ENCODE measurements around the gene MYBBP1A.

The MYBBP1A gene

DNA sequence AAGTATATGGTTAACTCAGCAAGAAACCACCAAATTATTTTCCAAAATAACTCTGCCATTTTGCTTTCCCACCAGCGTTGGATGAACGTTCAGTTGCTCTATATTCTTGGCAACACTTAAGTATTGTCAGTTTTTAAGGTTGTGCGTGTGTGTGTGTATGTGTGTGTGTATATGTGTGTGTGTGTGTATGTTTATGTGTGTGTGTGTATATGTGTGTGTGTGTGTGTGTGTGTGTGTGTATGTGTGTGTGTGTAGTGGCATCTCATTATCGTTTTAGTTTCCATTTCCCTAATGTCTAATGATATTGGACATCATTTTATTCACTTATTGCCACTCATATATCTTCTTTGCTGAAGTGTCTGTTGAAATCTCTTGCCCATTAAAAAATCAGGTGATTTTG is 17.9 kb upstream of the MYBBP1A start:
- Histone ChIP-seq H3K79me2 (ENCODE audit: control insufficient read depth, low read length) (no peaks in the 10 kb centered on the region), H3K36me3 (ENCODE audit: control insufficient read depth, low read length) (no peaks in the 10 kb centered on the region), H3K9me3 (ENCODE audit: control insufficient read depth, insufficient read depth, low read length) (no peaks in the 10 kb centered on the region), H3K9me2 (replicated peaks; ENCODE audit: control insufficient read depth, low read length) (no peaks in the 10 kb centered on the region), H4K20me1 (ENCODE audit: control insufficient read depth, insufficient read depth, low read depth, low read length) (no peaks in the 10 kb centered on the region), H3K27me3 (ENCODE audit: control insufficient read depth, low read length) (peaks cover 18% of the 10 kb centered on the region), H3F3A (ENCODE audit: control insufficient read depth, insufficient read depth) (no peaks in the 10 kb centered on the region), H3K4me1 (ENCODE audit: control insufficient read depth, low read length) (0 out of 2 replicates have a peak, but pooled peaks cover 4% of the 10 kb centered on the region), H3K4me2 (ENCODE audit: low read length) (no peak overlapping the region), H3K4me3 (ENCODE audit: low read length) (no peak overlapping the region), H3K27ac (ENCODE audit: low read depth, low read length) (no peak overlapping the region)
- TF ChIP-seq EZH2phosphoT487 (IDR thresholded peaks at IDR 0.05; ENCODE audit: borderline replicate concordance, low read length) = no peak
- TF ChIP-seq, protein P1, sequence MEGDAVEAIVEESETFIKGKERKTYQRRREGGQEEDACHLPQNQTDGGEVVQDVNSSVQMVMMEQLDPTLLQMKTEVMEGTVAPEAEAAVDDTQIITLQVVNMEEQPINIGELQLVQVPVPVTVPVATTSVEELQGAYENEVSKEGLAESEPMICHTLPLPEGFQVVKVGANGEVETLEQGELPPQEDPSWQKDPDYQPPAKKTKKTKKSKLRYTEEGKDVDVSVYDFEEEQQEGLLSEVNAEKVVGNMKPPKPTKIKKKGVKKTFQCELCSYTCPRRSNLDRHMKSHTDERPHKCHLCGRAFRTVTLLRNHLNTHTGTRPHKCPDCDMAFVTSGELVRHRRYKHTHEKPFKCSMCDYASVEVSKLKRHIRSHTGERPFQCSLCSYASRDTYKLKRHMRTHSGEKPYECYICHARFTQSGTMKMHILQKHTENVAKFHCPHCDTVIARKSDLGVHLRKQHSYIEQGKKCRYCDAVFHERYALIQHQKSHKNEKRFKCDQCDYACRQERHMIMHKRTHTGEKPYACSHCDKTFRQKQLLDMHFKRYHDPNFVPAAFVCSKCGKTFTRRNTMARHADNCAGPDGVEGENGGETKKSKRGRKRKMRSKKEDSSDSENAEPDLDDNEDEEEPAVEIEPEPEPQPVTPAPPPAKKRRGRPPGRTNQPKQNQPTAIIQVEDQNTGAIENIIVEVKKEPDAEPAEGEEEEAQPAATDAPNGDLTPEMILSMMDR (IDR thresholded peaks at IDR 0.05; ENCODE audit: low read depth, low read length, poor library complexity, severe bottlenecking) = no peak

DNA sequence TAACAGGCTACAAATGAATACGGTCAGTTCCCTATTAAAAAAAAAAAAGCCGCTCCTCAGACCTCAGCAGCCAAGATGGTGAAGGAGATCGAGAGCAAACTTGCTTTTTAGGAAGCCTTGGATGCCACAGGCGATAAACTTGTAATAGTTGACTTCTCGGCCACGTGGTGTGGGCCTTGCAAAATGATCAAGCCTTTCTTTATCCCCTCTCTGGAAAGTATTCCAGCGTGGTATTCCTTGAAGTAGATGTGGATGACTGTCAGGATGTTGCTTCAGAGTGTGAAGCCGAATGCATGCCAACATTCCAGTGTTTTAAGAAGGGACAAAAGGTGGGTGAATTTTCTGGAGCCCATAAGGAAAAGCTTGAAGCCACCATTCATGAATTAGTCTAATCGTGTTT is 16.9 kb upstream of the MYBBP1A start:
- no peaks in the 10 kb centered on the region for H3K36me3 ChIP-seq (ENCODE audit: control insufficient read depth, low read length)
- no peak for TF ChIP-seq EZH2phosphoT487 (IDR thresholded peaks at IDR 0.05; ENCODE audit: borderline replicate concordance, low read length)
- TF ChIP-seq, protein P1 (IDR thresholded peaks at IDR 0.05; ENCODE audit: low read depth, low read length, poor library complexity, severe bottlenecking) = no peak
- no peaks in the 10 kb centered on the region for H3F3A ChIP-seq (ENCODE audit: control insufficient read depth, insufficient read depth)
- H3K79me2 ChIP-seq (ENCODE audit: control insufficient read depth, low read length) = no peaks in the 10 kb centered on the region
- H3K27me3 ChIP-seq (ENCODE audit: control insufficient read depth, low read length) = peaks cover 18% of the 10 kb centered on the region
- no peaks in the 10 kb centered on the region for H3K9me2 ChIP-seq (replicated peaks; ENCODE audit: control insufficient read depth, low read length)
- no peaks in the 10 kb centered on the region for H3K9me3 ChIP-seq (ENCODE audit: control insufficient read depth, insufficient read depth, low read length)
- no peak overlapping the region for H3K4me2 ChIP-seq (ENCODE audit: low read length)
- H3K27ac ChIP-seq (ENCODE audit: low read depth, low read length) = no peak overlapping the region
- no peak overlapping the region for H3K4me3 ChIP-seq (ENCODE audit: low read length)
- 0 out of 2 replicates have a peak, but pooled peaks cover 4% of the 10 kb centered on the region for H3K4me1 ChIP-seq (ENCODE audit: control insufficient read depth, low read length)
- no peaks in the 10 kb centered on the region for H4K20me1 ChIP-seq (ENCODE audit: control insufficient read depth, insufficient read depth, low read depth, low read length)

DNA sequence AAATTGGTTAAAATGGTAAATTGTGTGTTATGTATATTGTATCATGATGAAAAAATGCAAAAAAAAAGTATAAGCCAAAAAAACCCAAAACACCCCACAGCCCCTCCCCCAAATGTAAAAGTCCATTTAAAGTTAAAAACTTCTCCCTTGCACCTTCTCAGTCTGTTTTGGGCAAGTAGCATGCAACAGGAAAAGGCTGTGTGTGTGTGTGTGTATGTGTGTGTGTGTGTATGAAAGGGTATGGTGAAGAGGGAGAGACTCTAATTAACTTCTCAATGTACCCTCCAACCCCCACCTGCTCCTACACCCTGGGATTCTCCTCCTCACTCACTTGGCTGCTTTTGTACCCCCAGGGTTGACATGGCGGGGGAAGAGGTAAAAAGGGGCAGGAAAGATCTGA is 14.4 kb upstream of the MYBBP1A start:
- TF ChIP-seq EZH2phosphoT487 (IDR thresholded peaks at IDR 0.05; ENCODE audit: borderline replicate concordance, low read length) = no peak
- TF ChIP-seq, protein P1 (IDR thresholded peaks at IDR 0.05; ENCODE audit: low read depth, low read length, poor library complexity, severe bottlenecking) = no peak
- Histone ChIP-seq H3K4me2 (ENCODE audit: low read length) (no peak overlapping the region), H3K4me3 (ENCODE audit: low read length) (no peak overlapping the region), H3K4me1 (ENCODE audit: control insufficient read depth, low read length) (peaks cover 13% of the 10 kb centered on the region), H3K79me2 (ENCODE audit: control insufficient read depth, low read length) (no peaks in the 10 kb centered on the region), H3K27ac (ENCODE audit: low read depth, low read length) (no peak overlapping the region), H3K36me3 (ENCODE audit: control insufficient read depth, low read length) (no peaks in the 10 kb centered on the region), H3K9me2 (replicated peaks; ENCODE audit: control insufficient read depth, low read length) (no peaks in the 10 kb centered on the region), H3K9me3 (ENCODE audit: control insufficient read depth, insufficient read depth, low read length) (no peaks in the 10 kb centered on the region), H3K27me3 (ENCODE audit: control insufficient read depth, low read length) (peaks cover 18% of the 10 kb centered on the region), H3F3A (ENCODE audit: control insufficient read depth, insufficient read depth) (0 out of 2 replicates have a peak, but pooled peaks cover 3% of the 10 kb centered on the region), H4K20me1 (ENCODE audit: control insufficient read depth, insufficient read depth, low read depth, low read length) (no peaks in the 10 kb centered on the region)

Measured in DOHH2 (cell line).